ENCODE data around the gene HLCS. TPM values are rescaled to one million over a fixed set of nuclear protein-coding genes. Genes with fewer than 3 reads are reported as not detected.
"Not testable (repeated sequence)": the region's sequence is repeated elsewhere in the genome, so short reads cannot be mapped to it uniquely, and the experiment has no call there.

Gene HLCS
- total and polyA plus RNA-seq, 10 of the 15 experiments (the other 5 are each of a cell fraction or from before 2014, with no cell fraction given), result 1.5 to 12.7 (median 9.6) TPM

GRCh38 chr21:37003917-37004316 lies 37.4 kb upstream of the HLCS start:
- BruUV-seq (replicated peaks); H3K4me3 ChIP-seq; ATAC-seq; DNase-seq (ENCODE audit: low read depth, low spot score); SMC1A ChIA-PET (ENCODE audit: uncharacterized antibody, unreplicated experiment); H3K4me2 ChIP-seq (ENCODE audit: control insufficient read depth, insufficient read depth); H3K9me3 ChIP-seq (replicated peaks; ENCODE audit: control insufficient read depth, insufficient read depth, low read length); in situ Hi-C loops (cut with MboI); H2AFZ ChIP-seq (ENCODE audit: control insufficient read depth, low read depth, low read length); FAIRE-seq; H3K4me1 ChIP-seq (ENCODE audit: control insufficient read depth, insufficient read depth, low read length); H3K27ac ChIP-seq (ENCODE audit: control insufficient read depth, insufficient read depth); H4K20me1 ChIP-seq (ENCODE audit: control insufficient read depth, insufficient read depth); H3K9ac ChIP-seq (ENCODE audit: control insufficient read depth, insufficient read depth, low read length); H3K79me2 ChIP-seq (ENCODE audit: control insufficient read depth, insufficient read depth, low read length); POLR2A ChIA-PET; H3K36me3 ChIP-seq (ENCODE audit: control insufficient read depth in 2 of 2, insufficient read depth in 2 of 2, low read length in 1 of 2); RAD21 ChIA-PET (ENCODE audit: unreplicated experiment): not testable (repeated sequence)
- CTCF ChIA-PET, result interaction anchor here (1.2 kb wide), 1 partner anchor 403 kb away, joined by 3 read pairs; no protein-coding TSS in a partner anchor
- intact Hi-C loops (cut with micrococcal nuclease; ENCODE audit: unreplicated experiment), result loop anchor here (5.0 kb wide), 1 partner anchor 73 kb away; no protein-coding TSS in a partner anchor
- peaks cover 2 to 13% of the 10 kb centered on the region in 2 experiments; a peak in 2 of 4 replicates for H3K27me3 ChIP-seq (replicated peaks in 1 of 2; ENCODE audit: control insufficient read depth in 2 of 2, insufficient read depth in 2 of 2, low read length in 1 of 2)
- 34% methylated on average over 3 of the region's 3 CpGs for WGBS (ENCODE audit: insufficient coverage, insufficient replicate concordance, low lambda C conversion rate, missing lambda C conversion rate)

GRCh38 chr21:37002851-37003250 lies 36.4 kb upstream of the HLCS start:
- SMC1A ChIA-PET (ENCODE audit: uncharacterized antibody, unreplicated experiment); in situ Hi-C loops (cut with MboI); H2AFZ ChIP-seq (ENCODE audit: control insufficient read depth, low read depth, low read length); H3K4me2 ChIP-seq (ENCODE audit: control insufficient read depth, insufficient read depth); H3K4me3 ChIP-seq; DNase-seq (ENCODE audit: low read depth, low spot score); POLR2A ChIA-PET; RAD21 ChIA-PET (ENCODE audit: unreplicated experiment); H3K27ac ChIP-seq (ENCODE audit: control insufficient read depth, insufficient read depth); H4K20me1 ChIP-seq (ENCODE audit: control insufficient read depth, insufficient read depth); BruUV-seq (replicated peaks); H3K79me2 ChIP-seq (ENCODE audit: control insufficient read depth, insufficient read depth, low read length); H3K36me3 ChIP-seq (ENCODE audit: control insufficient read depth in 2 of 2, insufficient read depth in 2 of 2, low read length in 1 of 2); H3K27me3 ChIP-seq (replicated peaks in 1 of 2; ENCODE audit: control insufficient read depth in 2 of 2, insufficient read depth in 2 of 2, low read length in 1 of 2); H3K9ac ChIP-seq (ENCODE audit: control insufficient read depth, insufficient read depth, low read length); H3K4me1 ChIP-seq (ENCODE audit: control insufficient read depth, insufficient read depth, low read length); ATAC-seq; CTCF ChIA-PET; FAIRE-seq; H3K9me3 ChIP-seq (replicated peaks; ENCODE audit: control insufficient read depth, insufficient read depth, low read length): not testable (repeated sequence)
- WGBS (ENCODE audit: insufficient coverage, insufficient replicate concordance, low lambda C conversion rate, missing lambda C conversion rate), result 84% methylated on average over 12 of the region's 12 CpGs
- intact Hi-C loops (cut with micrococcal nuclease; ENCODE audit: unreplicated experiment), result loop anchor here (5.0 kb wide), 1 partner anchor 74 kb away; no protein-coding TSS in a partner anchor

All from GM12878 (cell line).